ENCODE data around the gene PRDM8.

DNA sequence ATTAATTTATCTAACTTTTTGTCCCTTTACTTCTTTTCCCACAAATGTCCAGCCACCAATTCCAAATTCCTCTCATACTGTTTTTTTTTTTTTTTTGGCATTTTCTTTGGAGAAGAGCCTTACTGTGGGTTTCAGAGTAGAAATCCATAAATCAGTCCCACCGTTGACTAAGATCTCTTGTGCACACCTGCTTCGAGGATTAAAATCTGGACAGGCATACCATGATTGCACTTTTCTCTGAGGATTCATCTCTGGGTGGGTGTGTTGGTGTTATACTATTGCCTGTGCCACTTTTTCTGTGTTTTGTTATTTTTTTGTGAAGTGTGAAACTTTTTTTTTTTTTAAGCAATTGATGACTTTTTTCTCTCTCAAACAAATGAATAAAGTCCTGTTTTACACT, 13.2 kb downstream of the PRDM8 start:
- TF ChIP-seq, protein P1, sequence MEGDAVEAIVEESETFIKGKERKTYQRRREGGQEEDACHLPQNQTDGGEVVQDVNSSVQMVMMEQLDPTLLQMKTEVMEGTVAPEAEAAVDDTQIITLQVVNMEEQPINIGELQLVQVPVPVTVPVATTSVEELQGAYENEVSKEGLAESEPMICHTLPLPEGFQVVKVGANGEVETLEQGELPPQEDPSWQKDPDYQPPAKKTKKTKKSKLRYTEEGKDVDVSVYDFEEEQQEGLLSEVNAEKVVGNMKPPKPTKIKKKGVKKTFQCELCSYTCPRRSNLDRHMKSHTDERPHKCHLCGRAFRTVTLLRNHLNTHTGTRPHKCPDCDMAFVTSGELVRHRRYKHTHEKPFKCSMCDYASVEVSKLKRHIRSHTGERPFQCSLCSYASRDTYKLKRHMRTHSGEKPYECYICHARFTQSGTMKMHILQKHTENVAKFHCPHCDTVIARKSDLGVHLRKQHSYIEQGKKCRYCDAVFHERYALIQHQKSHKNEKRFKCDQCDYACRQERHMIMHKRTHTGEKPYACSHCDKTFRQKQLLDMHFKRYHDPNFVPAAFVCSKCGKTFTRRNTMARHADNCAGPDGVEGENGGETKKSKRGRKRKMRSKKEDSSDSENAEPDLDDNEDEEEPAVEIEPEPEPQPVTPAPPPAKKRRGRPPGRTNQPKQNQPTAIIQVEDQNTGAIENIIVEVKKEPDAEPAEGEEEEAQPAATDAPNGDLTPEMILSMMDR (IDR thresholded peaks at IDR 0.05): no peak
- no peak for TF ChIP-seq POLR2A (IDR thresholded peaks at IDR 0.05)

Measured in tibial nerve (tissue), 3 donors.